NOMO-1 treated with DMSO at 0.1 percent for 48 hours (cell line): ENCODE results near the gene CFH.
"Not testable (repeated sequence)": the region's sequence is repeated elsewhere in the genome, so short reads cannot be mapped to it uniquely, and the experiment has no call there.

Experiments used
- DNase-seq: peaks from one replicate; lab custom pipeline; 2025; ENCODE audit not compliant: unreplicated experiment; lab: John Stamatoyannopoulos, UW

CFH gene

GRCh38 chr1:196651637-196652215 is at the start of gene CFH:
TSS of gene CFH (plus strand) at chr1:196652043. CDS start at chr1:196652118, 75 bp downstream.
- DNase-seq, result peak; percentile 29

DNA sequence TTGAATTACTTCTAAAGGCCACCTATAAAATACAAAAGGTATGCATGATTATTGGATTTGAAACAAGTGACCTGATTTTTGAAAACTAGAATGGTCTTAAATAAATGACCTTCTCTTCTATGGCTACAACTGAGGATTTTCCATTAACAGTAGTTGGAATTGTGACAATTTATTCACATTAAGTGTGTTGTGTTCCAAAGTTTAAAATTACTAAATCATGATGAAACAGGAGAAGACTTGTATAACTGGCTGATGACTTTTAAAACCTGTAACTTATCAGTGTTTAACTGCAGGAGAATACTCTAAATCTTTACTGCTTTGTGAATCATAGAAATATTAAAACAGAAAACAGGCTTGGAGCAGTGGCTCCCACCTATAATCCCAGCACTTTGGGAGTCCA is 48.2 kb upstream of the CFH start:
- no peak for DNase-seq

DNA sequence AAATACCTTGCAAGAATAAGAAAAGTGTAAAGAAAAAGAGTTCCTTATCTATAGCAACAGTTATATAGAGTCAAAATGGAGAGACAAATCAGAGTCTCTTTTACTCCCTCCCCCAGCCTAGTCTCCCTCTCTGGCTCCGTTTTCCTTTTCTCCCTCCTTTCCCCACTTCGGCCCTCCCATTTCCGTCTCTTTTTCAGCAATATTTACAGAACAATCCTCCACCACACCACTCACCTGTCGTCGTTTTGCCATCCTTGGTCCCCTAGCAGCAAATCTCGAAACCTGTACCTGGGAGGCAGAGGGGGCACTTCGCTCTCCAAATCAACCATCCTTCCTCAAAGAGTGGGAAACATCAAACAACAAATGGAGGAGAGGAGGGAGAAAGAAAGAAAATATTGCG is 43.9 kb upstream of the CFH start:
- DNase-seq, result no peak

- DNase-seq, result no peak
Observed at GRCh38 chr1:196608390-196609369, 43.2 kb upstream of the CFH start, which contains the start of gene KCNT2. TSS of gene KCNT2 (minus strand) at chr1:196608440. CDS start at chr1:196608309, 131 bp downstream.

DNA sequence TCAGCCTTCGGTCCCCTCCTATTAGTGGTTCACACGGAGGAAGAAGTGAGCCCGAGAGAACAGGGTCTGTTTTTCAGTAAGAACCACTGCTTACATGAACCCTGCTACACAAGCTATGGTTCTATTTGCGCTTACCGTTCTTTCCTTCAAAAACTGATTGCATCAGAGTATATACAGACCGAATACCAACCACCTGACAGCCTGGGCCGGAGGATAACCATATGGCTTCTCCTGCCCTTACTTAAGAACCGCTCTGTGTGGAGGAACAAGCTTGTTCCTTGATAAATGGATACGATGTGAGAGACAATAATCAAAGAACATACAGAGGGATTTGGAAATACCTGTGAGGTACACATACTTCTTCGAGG is 42.5 kb upstream of the CFH start:
- DNase-seq, result no peak

DNA sequence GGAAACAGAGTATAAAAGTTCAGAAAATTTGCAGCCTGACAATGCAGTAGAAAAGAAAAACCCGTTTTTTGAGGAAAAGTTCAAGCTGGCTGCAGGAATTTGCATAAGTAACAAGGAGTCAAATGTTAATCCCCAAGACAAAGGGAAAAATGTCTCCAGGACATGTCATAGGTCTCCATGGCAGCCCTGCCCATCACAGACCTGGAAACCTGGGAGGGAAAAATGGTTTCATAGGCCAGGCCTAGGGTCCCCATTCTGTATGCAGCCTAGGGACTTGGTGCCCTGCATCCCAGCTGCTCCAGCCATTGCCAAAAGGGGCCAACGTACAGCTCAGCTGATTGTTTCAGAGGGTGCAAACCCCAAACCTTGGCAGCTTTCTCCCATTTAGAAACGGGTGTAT is 40.0 kb upstream of the CFH start:
- DNase-seq, result no peak

DNA sequence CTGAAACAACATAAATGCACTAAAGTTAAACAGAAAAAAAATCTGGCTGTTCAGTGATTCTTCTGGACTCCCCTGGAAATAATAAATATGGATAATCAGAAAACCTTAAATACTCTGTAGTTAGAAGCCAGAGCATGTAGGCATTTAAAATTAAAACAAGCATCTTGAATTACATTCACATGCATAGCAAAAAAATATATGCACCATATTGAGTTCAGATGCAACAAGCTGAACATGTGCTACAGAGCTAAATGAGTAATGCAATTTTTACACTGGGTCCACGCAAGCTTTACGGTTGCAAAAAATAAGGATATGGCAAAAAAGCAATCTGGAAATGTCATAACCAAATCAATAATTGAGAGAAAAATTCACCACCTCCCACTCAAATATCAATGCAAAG is 32.1 kb upstream of the CFH start:
- DNase-seq, result no peak

DNA sequence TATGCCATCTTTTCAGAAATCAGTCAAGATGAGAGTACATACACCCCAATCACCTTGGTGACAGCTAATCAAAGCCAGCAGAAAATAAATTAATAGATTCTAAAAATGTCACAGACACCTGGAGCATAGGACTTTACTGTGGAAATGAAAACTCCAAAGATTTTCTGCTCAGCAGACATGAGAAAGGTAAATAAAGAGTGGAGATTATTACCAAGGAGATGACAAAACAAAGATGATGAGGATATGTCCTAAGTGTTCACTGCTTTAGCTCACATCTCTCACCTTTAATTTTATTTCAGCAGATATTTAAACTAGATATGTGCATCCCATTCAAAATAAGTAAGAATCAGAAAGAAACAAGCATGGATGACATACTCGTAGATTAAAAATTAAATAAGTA is 28.8 kb upstream of the CFH start:
- no peak for DNase-seq

- no peak for DNase-seq
Observed at GRCh38 chr1:196628838-196629237, 23.0 kb upstream of the CFH start.

- DNase-seq, result no peak
Observed at GRCh38 chr1:196637606-196638005, 14.2 kb upstream of the CFH start.

DNA sequence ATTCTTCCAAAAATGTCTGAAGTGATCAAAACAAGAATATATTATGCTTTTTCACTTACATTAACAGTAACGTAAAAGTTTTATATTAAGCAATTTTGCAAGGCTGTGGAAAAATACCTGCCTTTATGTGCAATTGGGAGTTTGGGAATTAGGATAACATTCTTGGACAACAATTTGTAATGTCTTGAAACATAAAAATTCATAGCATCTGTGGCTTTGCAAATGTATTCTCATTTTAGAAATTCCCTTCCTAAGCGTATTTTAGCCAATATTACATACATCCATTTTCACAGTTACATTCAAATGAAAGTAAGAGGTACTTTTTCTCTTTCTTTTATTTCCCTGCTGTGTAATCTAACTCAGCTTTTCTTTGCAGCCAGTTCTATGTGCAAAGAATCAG is 13.4 kb upstream of the CFH start:
- DNase-seq, result no peak

DNA sequence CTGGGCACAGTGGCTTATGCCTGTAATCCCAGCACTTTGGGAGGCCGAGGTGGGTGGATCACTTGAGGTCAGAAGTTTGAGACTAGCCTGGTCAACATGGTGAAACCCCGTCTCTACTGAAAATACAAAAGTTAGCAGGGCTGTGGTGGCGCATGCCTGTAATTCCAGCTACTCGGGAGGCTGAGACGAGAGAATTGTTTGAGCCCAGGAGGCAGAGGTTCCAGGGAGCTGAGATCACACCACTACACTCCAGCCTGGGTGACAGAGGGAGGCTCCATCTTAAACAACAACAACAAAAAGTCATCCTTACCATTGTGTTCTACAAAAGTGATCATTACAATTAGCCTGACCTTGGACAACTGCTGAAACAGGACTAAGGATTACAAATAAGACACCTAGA is 12.6 kb upstream of the CFH start:
- DNase-seq, result not testable (repeated sequence)

GRCh38 chr1:196640976-196641375 is 10.9 kb upstream of the CFH start:
- DNase-seq, result no peak

DNA sequence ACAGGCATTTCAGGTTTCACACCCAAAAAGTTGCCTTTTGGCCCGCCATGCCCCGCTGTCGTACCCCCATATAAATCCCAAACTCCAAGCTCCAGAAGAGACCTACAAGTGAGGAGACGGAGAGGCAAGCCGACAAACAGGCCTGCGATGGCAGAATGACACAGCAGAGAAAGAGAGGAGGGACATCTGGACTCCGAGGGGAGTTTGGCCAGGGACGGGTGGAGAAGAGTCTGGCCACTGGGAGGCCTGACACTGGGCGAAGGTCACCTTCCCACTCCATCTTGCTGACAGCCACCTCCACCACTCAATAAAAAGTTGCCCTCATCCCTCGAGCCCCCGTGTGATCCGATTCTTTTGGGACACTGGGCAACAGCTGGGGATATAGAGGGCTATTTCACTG is 1.9 kb upstream of the CFH start:
- no peak for DNase-seq

GRCh38 chr1:196650403-196650802 is 1.4 kb upstream of the CFH start:
- DNase-seq, result no peak

DNA sequence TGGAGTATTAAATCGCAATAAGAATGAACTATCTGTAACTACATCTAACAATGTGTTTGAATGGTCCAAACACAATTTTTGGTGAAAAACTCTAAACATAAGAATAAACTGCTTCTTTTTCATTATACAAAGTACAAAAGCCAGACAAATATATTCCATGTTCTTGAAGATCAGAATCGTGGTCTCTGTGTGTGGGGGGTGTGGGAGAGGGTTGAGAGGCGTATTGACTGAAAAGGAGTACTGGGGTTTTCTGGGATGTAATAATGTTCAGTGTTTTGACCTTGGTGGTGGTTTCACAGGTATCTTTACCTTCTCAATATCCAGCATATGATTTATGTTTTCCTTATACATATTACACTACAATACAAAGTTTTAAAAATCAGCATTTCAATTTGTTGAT is 764 bp upstream of the CFH start:
- no peak for DNase-seq

DNA sequence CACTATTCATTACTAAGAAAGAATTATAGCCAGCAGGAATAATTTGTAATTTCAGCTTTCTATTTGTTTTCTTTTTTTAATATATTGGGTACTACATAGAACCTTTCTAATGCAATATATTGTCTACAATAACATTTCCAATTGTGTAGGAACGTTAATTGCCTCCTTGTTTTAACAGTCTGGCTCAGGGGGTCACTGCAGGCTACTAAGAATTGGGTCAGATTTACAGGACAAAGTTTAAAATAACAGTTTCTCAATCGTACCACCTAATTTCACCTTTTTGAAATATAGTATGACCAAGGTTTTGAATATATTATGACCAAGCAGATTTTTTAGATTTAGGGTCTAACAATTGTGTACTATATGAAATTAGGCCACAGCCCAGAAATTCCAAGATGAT is 2.4 kb downstream of the CFH start:
- DNase-seq, result no peak

- no peak for DNase-seq
Observed at GRCh38 chr1:196655071-196655470, 3.2 kb downstream of the CFH start.

GRCh38 chr1:196655494-196655893 is 3.7 kb downstream of the CFH start:
- DNase-seq, result no peak

DNA sequence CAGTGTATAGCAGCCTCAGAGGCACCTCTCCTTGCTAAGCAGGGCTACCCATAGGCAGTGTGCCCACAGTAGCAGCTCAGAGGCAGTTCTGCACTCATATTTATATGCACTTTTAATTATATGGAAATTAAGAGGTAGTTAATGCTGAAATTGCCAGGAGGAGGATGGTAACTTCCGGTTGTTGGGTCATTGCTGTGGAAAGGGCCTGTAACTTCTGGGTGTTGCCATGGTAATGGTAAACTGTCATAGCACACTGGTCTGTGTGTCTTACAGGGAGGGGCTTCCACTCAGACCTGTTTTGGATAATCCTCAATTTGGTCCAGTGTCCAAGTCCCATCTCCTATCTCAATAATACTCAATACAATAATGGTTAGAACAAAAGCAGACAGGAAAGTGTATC is 7.6 kb downstream of the CFH start:
- no peak for DNase-seq

DNA sequence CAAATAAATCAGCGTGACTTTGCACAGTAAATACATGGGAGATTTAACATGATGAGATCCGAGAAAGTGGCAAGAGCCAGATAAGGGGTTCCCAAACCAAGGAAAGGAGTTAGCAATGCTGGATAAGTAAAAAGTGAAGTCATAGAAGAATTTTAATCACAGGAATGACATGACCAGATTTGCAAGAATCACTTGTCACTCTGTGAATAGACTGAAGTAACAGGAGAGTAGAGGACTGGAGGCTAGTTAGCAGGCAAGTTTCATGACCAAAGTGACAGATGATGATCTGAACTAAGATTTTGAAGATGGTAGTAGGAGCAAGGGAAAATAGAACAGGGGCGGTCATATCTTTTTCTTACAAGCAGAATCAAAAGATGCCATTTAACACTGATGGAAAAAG is 8.4 kb downstream of the CFH start:
- no peak for DNase-seq

- DNase-seq, result peak; percentile 29
Observed at GRCh38 chr1:196660852-196661251, 9.0 kb downstream of the CFH start.
